Stomach (tissue), 9 donors: ENCODE measurements around the gene ZNF14. TPM values are rescaled to one million over a fixed set of nuclear protein-coding genes. Genes with fewer than 3 reads are reported as not detected.
"Not testable (repeated sequence)": the region's sequence is repeated elsewhere in the genome, so short reads cannot be mapped to it uniquely, and the experiment has no call there.

ENCODE experiments used
- DNase-seq, 2 donors: peaks; one replicate each; pipeline versions ENCODE4 v3.0.0 to v3.0.0-alpha.2; 2013 to 2019
- H3K27ac ChIP-seq, 5 donors: fragments of 200-600 bp in 4 of 5; sonication (generic) in 4 of 5; one replicate each; pipeline ENCODE4 v1.5.1; 2013 to 2019; ENCODE audit warnings: mild to moderate bottlenecking in 1 of 5, moderate library complexity in 1 of 5
- H3K27me3 ChIP-seq, 3 donors: fragments of 200-600 bp; sonication (generic); one replicate each; pipeline ENCODE4 v1.5.1; 2017 to 2019; ENCODE audit warnings: mixed run types in 1 of 3
- H3K36me3 ChIP-seq, 4 donors: fragments of 200-600 bp; sonication (generic); 1 replicate in 3 of 4; 2 replicates in 1 of 4; pipeline ENCODE4 v1.5.1; 2016 to 2019
- H3K4me1 ChIP-seq, 4 donors: fragments of 200-600 bp; sonication (generic); one replicate each; pipeline ENCODE4 v1.5.1; 2016 to 2019
- H3K4me3 ChIP-seq, 4 donors: fragments of 200-600 bp; sonication (generic) in 3 of 4; one replicate each; pipeline ENCODE4 v1.5.1; 2016 to 2019; ENCODE audit warnings: mild to moderate bottlenecking in 1 of 4
- H3K9me3 ChIP-seq, 4 donors: fragments of 200-600 bp; sonication (generic); one replicate each; pipeline ENCODE4 v1.5.1; 2016 to 2019
- EP300 ChIP-seq: sonication (generic); formaldehyde crosslinking; IDR thresholded peaks from one replicate; pipeline ENCODE4 v1.6.1; 2017; ENCODE audit warnings: antibody characterized with exemption
- POLR2A ChIP-seq, 4 donors: fragments of 450-650 bp; IDR thresholded peaks; one replicate each; pipeline ENCODE4 v1.6.1; 2016; ENCODE audit warnings: antibody characterized with exemption in 4 of 4, control low read depth in 2 of 4, mild to moderate bottlenecking in 1 of 4, moderate library complexity in 1 of 4
- POLR2AphosphoS5 ChIP-seq, 3 donors: sonication (generic); formaldehyde crosslinking; IDR thresholded peaks; one replicate each; pipeline ENCODE4 v1.6.1; 2016; ENCODE audit warnings: antibody characterized with exemption in 3 of 3
- WGBS, 5 donors: extraction: QIAGEN DNeasy Blood & Tissue Kit in 3 of 5; methylation state at CpG; one replicate each; pipeline versions ENCODE4 v1.1.5 to v1.1.7; 2013 to 2018; 5-methylcytosine and 5-hydroxymethylcytosine counted together
- intact Hi-C: fragments of 100-400 bp; cut with DNase I; formaldehyde crosslinking; loops from one replicate; pipeline ENCODE4 v1.15.1; 2023; ENCODE audit warnings: low total_unique reads
- polyA plus RNA-seq, 3 donors: library from polyadenylated mRNA; stranded (reverse); fragments of 200-250 nt; gene quantifications; one replicate each; pipeline ENCODE4 v1.2.3, GENCODE V29; 2013
- total RNA-seq, 5 donors: library from RNA; depleted of rRNA; stranded (reverse); fragments of >200 nt; gene quantifications; one replicate each; pipeline versions ENCODE4 v1.1.0 to v1.2.3, GENCODE V29; 2014 to 2016
- TF ChIP-seq, protein P1 (sequence below), 7 experiments: fragments of 450-650 bp in 4 of 7; fragments of 200-600 bp in 3 of 7; sonication (generic) in 3 of 7; IDR thresholded peaks; one replicate each; pipeline ENCODE4 v1.5.1; 2016 to 2019; ENCODE audit warnings: antibody characterized with exemption in 7 of 7, control low read depth in 2 of 7, mild to moderate bottlenecking in 1 of 7
- donor health status: healthy with polysubstance abuse.
- donor health status: Bipolar disorder and iron deficiency.
- donor health status: healthy.

The ZNF14 gene
- total and polyA plus RNA-seq, 8 donors = 0.29 to 13.2 (median 4.3) TPM

DNA sequence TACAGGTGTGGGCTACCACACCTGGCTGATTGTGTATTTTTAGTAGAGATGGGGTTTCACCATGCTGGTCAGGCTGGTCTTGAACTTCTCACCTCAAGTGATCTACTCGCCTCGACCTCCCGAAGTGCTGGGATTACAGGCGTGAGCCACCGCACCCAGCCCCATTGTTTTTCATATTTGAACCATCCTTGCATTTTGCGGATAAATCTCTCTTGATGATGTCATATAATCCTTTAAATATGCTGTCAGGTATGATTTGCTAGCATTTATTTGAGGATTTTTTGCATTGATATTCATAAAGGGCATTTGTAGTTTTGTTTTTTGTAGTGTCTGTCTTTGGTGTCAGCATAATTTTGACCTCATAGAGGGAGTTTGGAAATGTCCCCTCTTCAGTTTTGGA, 58.6 kb downstream of the ZNF14 start:
- intact Hi-C loops = no loop called here
- Histone ChIP-seq H3K9me3 (peaks cover 0 to 64% (median 27%) of the 10 kb centered on the region in 4 donors), H3K4me1 (peaks cover 10 to 19% (median 12%) of the 10 kb centered on the region in 4 donors), H3K27me3 (no peaks in the 10 kb centered on the region), H3K27ac (no peak overlapping the region), H3K36me3 (peaks cover 29 to 73% (median 72%) of the 10 kb centered on the region in 4 donors), H3K4me3 (no peak overlapping the region)
- 97 to 99% (median 98%) methylated on average over 6 of the region's 6 CpGs for WGBS, 5 donors
- DNase-seq = no peak
- TF ChIP-seq EP300 = no peak
- no peak for TF ChIP-seq POLR2A (IDR thresholded peaks at IDR 0.05)
- TF ChIP-seq, protein P1, sequence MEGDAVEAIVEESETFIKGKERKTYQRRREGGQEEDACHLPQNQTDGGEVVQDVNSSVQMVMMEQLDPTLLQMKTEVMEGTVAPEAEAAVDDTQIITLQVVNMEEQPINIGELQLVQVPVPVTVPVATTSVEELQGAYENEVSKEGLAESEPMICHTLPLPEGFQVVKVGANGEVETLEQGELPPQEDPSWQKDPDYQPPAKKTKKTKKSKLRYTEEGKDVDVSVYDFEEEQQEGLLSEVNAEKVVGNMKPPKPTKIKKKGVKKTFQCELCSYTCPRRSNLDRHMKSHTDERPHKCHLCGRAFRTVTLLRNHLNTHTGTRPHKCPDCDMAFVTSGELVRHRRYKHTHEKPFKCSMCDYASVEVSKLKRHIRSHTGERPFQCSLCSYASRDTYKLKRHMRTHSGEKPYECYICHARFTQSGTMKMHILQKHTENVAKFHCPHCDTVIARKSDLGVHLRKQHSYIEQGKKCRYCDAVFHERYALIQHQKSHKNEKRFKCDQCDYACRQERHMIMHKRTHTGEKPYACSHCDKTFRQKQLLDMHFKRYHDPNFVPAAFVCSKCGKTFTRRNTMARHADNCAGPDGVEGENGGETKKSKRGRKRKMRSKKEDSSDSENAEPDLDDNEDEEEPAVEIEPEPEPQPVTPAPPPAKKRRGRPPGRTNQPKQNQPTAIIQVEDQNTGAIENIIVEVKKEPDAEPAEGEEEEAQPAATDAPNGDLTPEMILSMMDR (IDR thresholded peaks at IDR 0.05) = no peak
- TF ChIP-seq POLR2AphosphoS5 (IDR thresholded peaks at IDR 0.05) = no peak

DNA sequence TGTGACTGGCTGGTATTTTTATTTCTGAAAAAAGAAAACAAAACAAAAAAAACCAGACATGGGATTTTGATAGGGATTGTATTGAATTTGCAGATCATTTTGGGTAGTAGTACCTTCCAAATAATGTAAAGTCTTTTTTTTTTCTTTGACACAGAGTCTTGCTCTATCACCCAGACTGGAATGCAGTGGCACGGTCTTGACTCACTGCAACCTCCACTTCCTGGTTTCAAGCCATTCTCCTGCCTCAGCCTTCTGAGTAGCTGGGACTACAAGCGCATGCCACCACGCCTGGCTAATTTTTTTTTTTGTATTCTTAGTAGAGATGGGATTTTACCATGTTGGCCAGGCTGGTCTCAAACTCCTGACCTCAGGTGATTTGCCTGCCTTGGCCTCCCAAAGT, 60.1 kb downstream of the ZNF14 start:
- Histone ChIP-seq H3K36me3 (peaks cover 16 to 58% (median 57%) of the 10 kb centered on the region in 4 donors), H3K27me3 (no peaks in the 10 kb centered on the region), H3K9me3 (peaks cover 0 to 49% (median 20%) of the 10 kb centered on the region in 4 donors), H3K4me3 (no peak overlapping the region), H3K4me1 (peaks cover 11 to 25% (median 21%) of the 10 kb centered on the region in 4 donors), H3K27ac (no peak overlapping the region)
- no peak for DNase-seq
- intact Hi-C loops = no loop called here
- TF ChIP-seq EP300 = no peak
- TF ChIP-seq, protein P1 (IDR thresholded peaks at IDR 0.05) = no peak
- no peak for TF ChIP-seq POLR2AphosphoS5 (IDR thresholded peaks at IDR 0.05)
- no peak for TF ChIP-seq POLR2A (IDR thresholded peaks at IDR 0.05)
- 95 to 99% (median 96%) methylated on average over 3 of the region's 3 CpGs for WGBS, 5 donors

DNA sequence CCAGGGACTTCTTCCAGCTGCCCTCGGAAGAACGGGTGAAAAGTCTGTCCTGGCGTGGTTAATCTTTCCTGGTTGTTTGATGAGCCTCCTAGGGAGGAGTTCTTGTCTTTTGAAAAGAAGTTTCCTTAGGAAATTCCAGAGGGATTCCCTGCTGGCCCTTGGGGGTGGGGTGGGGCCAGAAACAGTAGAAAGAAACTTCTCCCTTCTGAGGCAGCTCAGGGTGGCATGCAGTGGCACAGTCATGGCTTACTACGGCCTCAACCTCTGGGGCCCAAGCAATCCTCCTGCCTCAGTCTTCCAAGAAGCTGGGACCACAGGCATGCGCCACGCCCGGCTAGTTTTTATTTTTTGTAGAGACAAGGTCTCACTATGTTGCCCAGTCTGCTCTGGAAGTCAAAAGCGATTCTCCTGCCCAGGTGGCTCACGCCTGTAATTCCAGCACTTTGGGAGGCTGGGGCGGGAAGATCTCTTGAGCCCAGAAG, 62.8 kb downstream of the ZNF14 start:
- H3K27me3 ChIP-seq = no peaks in the 10 kb centered on the region
- peak overlapping the region in 1 of 5 donors; percentile 89 for H3K27ac ChIP-seq
- WGBS, 5 donors = 74 to 78% (median 76%) methylated on average over 10 of the region's 10 CpGs
- H3K4me3 ChIP-seq = peak overlapping the region; percentile 90 to 97 (median 94)
- peaks cover 11 to 27% (median 24%) of the 10 kb centered on the region in 4 donors for H3K4me1 ChIP-seq
- peaks cover 0 to 22% (median 9%) of the 10 kb centered on the region in 4 donors for H3K9me3 ChIP-seq
- H3K36me3 ChIP-seq = peaks cover 4 to 31% (median 30%) of the 10 kb centered on the region in 4 donors
- DNase-seq = no peak
- intact Hi-C loops = no loop called here
- TF ChIP-seq, protein P1 (IDR thresholded peaks at IDR 0.05) = no peak
- TF ChIP-seq POLR2AphosphoS5 (IDR thresholded peaks at IDR 0.05) = no peak
- no peak for TF ChIP-seq EP300
- TF ChIP-seq POLR2A (IDR thresholded peaks at IDR 0.05) = no peak

DNA sequence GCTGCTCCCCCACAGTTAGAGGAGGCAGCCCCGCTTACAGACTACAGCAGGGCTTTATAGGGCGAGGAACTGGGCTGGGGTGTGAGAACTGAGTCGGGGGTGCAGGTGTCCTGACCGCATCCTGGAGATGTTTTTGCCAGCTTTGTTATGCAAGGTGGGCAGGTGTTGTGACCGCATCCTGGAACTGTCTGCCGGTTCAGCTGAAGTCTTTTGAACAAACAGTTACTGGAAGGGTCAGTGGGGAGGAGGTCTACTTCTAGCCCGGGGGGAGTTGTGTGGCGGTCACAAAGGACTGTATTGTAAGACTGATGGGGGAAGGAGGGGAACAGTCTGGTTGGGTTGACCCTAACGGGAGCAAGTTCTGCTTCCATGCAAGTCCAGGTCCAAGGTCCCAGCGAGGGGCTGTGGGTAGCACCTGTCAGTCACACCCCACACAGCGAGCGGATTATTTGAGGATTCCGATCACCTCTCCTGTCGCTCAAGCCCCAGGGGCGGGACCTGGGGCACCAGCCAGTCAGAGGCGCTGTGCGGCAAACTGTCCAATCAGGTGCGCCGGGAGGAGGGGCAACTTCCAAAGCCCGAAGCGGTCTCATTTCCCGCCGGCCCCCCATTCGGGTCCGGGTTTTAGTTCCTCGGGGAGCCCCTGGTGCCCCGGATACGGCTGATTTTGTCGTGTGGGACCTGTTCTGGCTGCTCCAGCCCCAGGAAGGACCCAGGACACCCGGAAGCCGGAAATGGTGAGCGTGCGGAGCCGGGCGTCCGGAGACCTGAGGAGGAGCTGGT, 64.5 kb downstream of the ZNF14 start, which contains the start of gene ZNF101:
TSS of gene ZNF101 (plus strand) at position 610 of the 783 bp plus-strand sequence. CDS start at position 735, 125 bp downstream.
- peaks cover 0 to 14% (median 13%) of the 10 kb centered on the region in 4 donors for H3K36me3 ChIP-seq
- H3K9me3 ChIP-seq = peaks cover 0 to 8% (median 2%) of the 10 kb centered on the region in 4 donors
- H3K4me3 ChIP-seq = peak within 1 kb of the TSS; percentile 90 to 97 (median 94)
- 5 to 8% (median 6%) methylated on average over 26 to 36 of the region's 36 CpGs for WGBS, 5 donors
- DNase-seq = peak; percentile 93 to 98
- intact Hi-C loops = no loop called here
- H3K4me1 ChIP-seq = peaks cover 11 to 27% (median 24%) of the 10 kb centered on the region in 4 donors
- H3K27ac ChIP-seq = peak within 1 kb of the TSS; percentile 84 to 95 (median 89)
- no peaks in the 10 kb centered on the region for H3K27me3 ChIP-seq
- TF ChIP-seq, protein P1 (IDR thresholded peaks at IDR 0.05) = no peak
- TF ChIP-seq POLR2A (IDR thresholded peaks at IDR 0.05) (no peak), POLR2AphosphoS5 (IDR thresholded peaks at IDR 0.05) (peak in 2 of 3 donors; percentile 10 to 55), EP300 (no peak)

DNA sequence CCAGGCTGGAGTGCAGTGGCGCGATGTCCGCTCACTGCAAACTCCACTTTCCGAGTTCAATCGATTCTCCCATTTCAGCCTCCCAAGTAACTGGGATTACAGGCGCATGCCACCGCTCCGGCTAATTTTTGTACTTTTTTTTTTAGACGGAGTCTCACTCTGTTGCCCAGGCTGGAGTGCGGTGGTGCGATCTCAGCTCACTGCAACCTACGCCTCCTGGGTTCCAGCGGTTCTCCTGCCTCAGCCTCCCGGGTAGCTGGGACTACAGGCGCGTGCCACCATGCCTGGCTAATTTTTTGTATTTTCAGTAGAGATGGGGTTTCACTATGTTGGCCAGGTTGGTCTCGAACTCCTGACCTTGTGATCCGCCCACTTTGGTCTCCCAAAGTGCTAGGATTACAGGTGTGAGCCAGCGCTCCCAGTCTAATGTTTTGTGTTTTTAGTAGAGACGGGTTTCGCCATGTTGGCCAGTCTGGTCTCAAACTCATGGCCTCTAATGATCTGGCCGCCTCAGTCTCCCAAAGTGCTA, 67.4 kb downstream of the ZNF14 start:
- DNase-seq, H3K36me3 ChIP-seq, H3K27me3 ChIP-seq, H3K9me3 ChIP-seq, H3K27ac ChIP-seq, intact Hi-C loops, H3K4me3 ChIP-seq: not testable (repeated sequence)
- WGBS, 5 donors = 94 to 99% (median 97%) methylated on average over 22 of the region's 22 CpGs
- peaks cover 21 to 51% (median 46%) of the 10 kb centered on the region in 4 donors for H3K4me1 ChIP-seq
